GM23248 (cell line): ENCODE measurements around the gene CA12. TPM values are rescaled to one million over a fixed set of nuclear protein-coding genes. Genes with fewer than 3 reads are reported as not detected.

Experiments
- DNase-seq: peaks from one replicate; pipeline ENCODE4 v3.0.0-alpha.2; 2015
- H2AFZ ChIP-seq: fragments of 200-600 bp; sonication (generic); 2 replicates; pipeline ENCODE4 v1.6.1; 2016; ENCODE audit warnings: antibody characterized with exemption
- H3F3A ChIP-seq: fragments of 200-600 bp; sonication (generic); 2 replicates; pipeline ENCODE4 v1.6.1; 2016; ENCODE audit warnings: mild to moderate bottlenecking, antibody characterized with exemption, mixed run types; ENCODE audit not compliant: insufficient read depth
- H3K27ac ChIP-seq: fragments of 200-600 bp; sonication (generic); 2 replicates; pipeline ENCODE4 v1.5.1; 2016; ENCODE audit warnings: mild to moderate bottlenecking
- H3K27me3 ChIP-seq: fragments of 200-600 bp; sonication (generic); replicated peaks from 2 replicates; pipeline ENCODE4 v1.6.1; 2016; ENCODE audit warnings: mild to moderate bottlenecking; ENCODE audit not compliant: insufficient read depth
- H3K36me3 ChIP-seq: fragments of 200-600 bp; sonication (generic); 2 replicates; pipeline ENCODE4 v1.6.1; 2016; ENCODE audit warnings: low read depth, mild to moderate bottlenecking
- H3K4me1 ChIP-seq: fragments of 200-600 bp; sonication (generic); 2 replicates; pipeline ENCODE4 v1.6.1; 2016; ENCODE audit warnings: mild to moderate bottlenecking; ENCODE audit not compliant: insufficient read depth
- H3K4me2 ChIP-seq: fragments of 200-600 bp; sonication (generic); one replicate; pipeline ENCODE4 v1.6.1; 2016; ENCODE audit warnings: mild to moderate bottlenecking; ENCODE audit not compliant: unreplicated experiment
- H3K4me3 ChIP-seq: fragments of 200-600 bp; sonication (generic); 2 replicates; pipeline ENCODE4 v1.5.1; 2016; ENCODE audit warnings: mild to moderate bottlenecking
- H3K79me2 ChIP-seq: fragments of 200-600 bp; sonication (generic); 2 replicates; pipeline ENCODE4 v1.6.1; 2016; ENCODE audit warnings: mild to moderate bottlenecking; ENCODE audit not compliant: insufficient read depth
- H3K9ac ChIP-seq: fragments of 200-600 bp; sonication (generic); 2 replicates; pipeline ENCODE4 v1.6.1; 2016; ENCODE audit warnings: mild to moderate bottlenecking
- H3K9me2 ChIP-seq: fragments of 200-600 bp; sonication (generic); 2 replicates; pipeline ENCODE4 v1.6.1; 2016; ENCODE audit warnings: mixed run types, mild to moderate bottlenecking, moderate library complexity; ENCODE audit not compliant: insufficient read depth
- H3K9me3 ChIP-seq: fragments of 200-600 bp; sonication (generic); one replicate; pipeline ENCODE4 v1.6.1; 2017; ENCODE audit warnings: low read depth
- H4K20me1 ChIP-seq: fragments of 200-600 bp; sonication (generic); 2 replicates; pipeline ENCODE4 v1.6.0; 2016; ENCODE audit not compliant: insufficient read depth
- EZH2 ChIP-seq: fragments of 200-600 bp; sonication (generic); IDR thresholded peaks from 2 replicates; pipeline ENCODE4 v1.6.1; 2018; ENCODE audit warnings: antibody characterized with exemption, mild to moderate bottlenecking; ENCODE audit not compliant: insufficient read depth, poor library complexity, severe bottlenecking
- EZH2phosphoT487 ChIP-seq: fragments of 200-600 bp; sonication (generic); IDR thresholded peaks from 2 replicates; pipeline ENCODE4 v1.6.1; 2018; ENCODE audit warnings: antibody characterized with exemption, moderate library complexity, mild to moderate bottlenecking, low read depth; ENCODE audit not compliant: insufficient read depth
- WGBS, 2 experiments: methylation state at CpG; one replicate each; pipeline ENCODE4 v1.1.6; 2015 to 2017; ENCODE audit warnings: low lambda C conversion rate in 2 of 2, low coverage in 1 of 2; ENCODE audit errors: missing lambda C conversion rate in 2 of 2; 5-methylcytosine and 5-hydroxymethylcytosine counted together
- in situ Hi-C: fragments of 300-500 bp; cut with MboI; formaldehyde crosslinking; loops from 2 replicates; pipeline ENCODE4 v1.15.0; 2020
- polyA plus RNA-seq: library from polyadenylated mRNA; unstranded; fragments of >200 nt; fragmentation: Nextera tagmentation; extraction: Ambion mirVana; gene quantifications from 2 replicates; pipeline ENCODE4 v1.2.1, GENCODE V29; 2016
- total RNA-seq: library from RNA; depleted of rRNA; stranded (reverse); fragments of >200 nt; shearing (Covaris generic); gene quantifications from 2 replicates; pipeline ENCODE4 v1.2.3, GENCODE V29; 2014

Gene CA12
- total and polyA plus RNA-seq, 2 experiments from 2014 or later, result 41.8 to 42.1 TPM

DNA sequence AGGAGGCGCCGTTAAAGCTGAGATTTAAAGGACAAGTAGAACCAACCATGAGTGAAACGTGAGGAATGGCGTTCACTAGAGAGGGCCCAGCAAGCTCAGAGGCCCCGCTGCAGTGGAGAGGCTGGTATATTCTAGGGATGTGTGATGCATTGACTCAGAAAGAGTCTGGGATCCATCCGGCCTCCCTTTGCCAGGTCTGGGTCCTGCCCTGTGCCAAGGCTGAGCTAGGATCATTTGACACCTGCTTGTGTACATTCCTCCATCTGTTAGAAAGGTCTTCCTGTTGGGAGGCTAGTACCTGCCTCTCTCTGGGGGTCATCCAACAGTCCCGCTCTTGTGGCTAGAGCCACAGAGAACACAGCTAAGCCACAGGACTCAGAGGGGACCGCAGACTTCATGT is 28.4 kb downstream of the CA12 start:
- Histone ChIP-seq H3K9me2 (no peaks in the 10 kb centered on the region), H3K36me3 (no peaks in the 10 kb centered on the region), H3K4me2 (no peak overlapping the region), H3K9ac (no peak overlapping the region), H3K27me3 (no peaks in the 10 kb centered on the region), H3K79me2 (0 out of 2 replicates have a peak, but pooled peaks cover 10% of the 10 kb centered on the region), H2AFZ (no peak overlapping the region), H3K4me3 (no peak overlapping the region), H3K4me1 (peaks cover 11% of the 10 kb centered on the region), H3K9me3 (no peaks in the 10 kb centered on the region), H4K20me1 (no peaks in the 10 kb centered on the region), H3K27ac (no peak overlapping the region), H3F3A (peaks cover 9% of the 10 kb centered on the region)
- TF ChIP-seq EZH2, result no peak
- TF ChIP-seq EZH2phosphoT487, result no peak
- 80 to 83% methylated on average over 8 of the region's 8 CpGs for WGBS, 2 experiments
- DNase-seq, result no peak
- in situ Hi-C loops, result no loop called here

- H3K79me2 ChIP-seq, result 0 out of 2 replicates have a peak, but pooled peaks cover 10% of the 10 kb centered on the region
- H3K4me1 ChIP-seq, result peaks cover 14% of the 10 kb centered on the region
- H4K20me1 ChIP-seq, result no peaks in the 10 kb centered on the region
- 93% methylated on average over 4 of the region's 4 CpGs for WGBS, 2 experiments
- DNase-seq, result no peak
- H2AFZ ChIP-seq, result no peak overlapping the region
- H3K36me3 ChIP-seq, result no peaks in the 10 kb centered on the region
- no peaks in the 10 kb centered on the region for H3K9me2 ChIP-seq
- no peak overlapping the region for H3K4me2 ChIP-seq
- peaks cover 12% of the 10 kb centered on the region for H3F3A ChIP-seq
- no peak overlapping the region for H3K4me3 ChIP-seq
- no peaks in the 10 kb centered on the region for H3K27me3 ChIP-seq
- H3K9me3 ChIP-seq, result no peaks in the 10 kb centered on the region
- no peak for TF ChIP-seq EZH2
- TF ChIP-seq EZH2phosphoT487, result no peak
- H3K27ac ChIP-seq, result no peak overlapping the region
- H3K9ac ChIP-seq, result no peak overlapping the region
- in situ Hi-C loops, result no loop called here
These were observed 28.8 kb downstream of the CA12 start for GRCh38 chr15:63352808-63353207.

DNA sequence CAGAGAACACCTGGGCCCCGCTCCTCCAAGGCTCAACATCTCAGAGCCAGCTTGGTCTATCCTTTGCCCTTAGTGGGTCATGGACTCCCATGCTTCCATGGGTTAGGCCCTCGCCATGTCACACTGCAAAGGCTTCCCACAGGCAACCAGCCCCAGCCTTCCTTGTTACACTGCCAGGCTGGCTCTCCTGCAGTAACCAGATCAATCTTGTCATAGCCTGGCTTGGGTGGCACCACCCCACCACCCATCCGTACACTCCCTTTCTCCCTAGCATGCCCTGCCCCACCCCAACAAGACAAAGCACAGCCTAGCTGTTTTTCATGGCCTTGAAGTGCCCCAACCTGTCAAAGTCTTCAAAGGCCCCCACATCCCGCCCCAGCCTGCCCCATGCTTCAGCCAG is 30.5 kb downstream of the CA12 start:
- Histone ChIP-seq H3K27ac (no peak overlapping the region), H3K36me3 (no peaks in the 10 kb centered on the region), H3F3A (peaks cover 12% of the 10 kb centered on the region), H3K9me3 (no peaks in the 10 kb centered on the region), H3K27me3 (no peaks in the 10 kb centered on the region), H3K9me2 (no peaks in the 10 kb centered on the region), H4K20me1 (no peaks in the 10 kb centered on the region), H3K4me2 (no peak overlapping the region), H3K9ac (no peak overlapping the region), H3K4me3 (no peak overlapping the region), H2AFZ (no peak overlapping the region), H3K4me1 (peaks cover 14% of the 10 kb centered on the region), H3K79me2 (0 out of 2 replicates have a peak, but pooled peaks cover 10% of the 10 kb centered on the region)
- TF ChIP-seq EZH2phosphoT487 (no peak), EZH2 (no peak)
- in situ Hi-C loops, result no loop called here
- WGBS, 2 experiments, result 96 to 100% methylated on average over 4 of the region's 4 CpGs
- DNase-seq, result no peak

DNA sequence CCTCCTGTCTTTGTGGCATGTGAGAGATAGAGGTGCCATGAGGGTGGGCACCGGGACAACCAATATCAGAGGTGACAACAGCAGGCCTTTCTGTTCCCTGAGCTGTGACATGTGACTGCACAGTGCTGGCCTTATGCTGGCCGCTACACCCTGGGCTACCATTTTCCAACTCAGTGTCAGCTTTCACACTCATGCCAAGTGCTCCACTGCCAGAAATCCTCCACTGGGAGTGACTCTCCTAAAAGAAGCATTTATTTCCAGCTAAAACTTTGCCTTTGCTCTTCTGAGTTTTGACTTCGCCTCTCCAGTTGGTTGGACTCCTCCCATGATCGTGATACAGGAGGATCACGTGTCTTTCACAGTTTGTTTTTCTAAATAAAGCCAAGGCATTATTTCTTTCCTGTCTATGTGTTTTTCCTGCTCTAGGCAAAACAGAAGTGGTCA is 31.4 kb downstream of the CA12 start:
- DNase-seq, result peak; percentile 20
- H3K9ac ChIP-seq, result no peak overlapping the region
- H3F3A ChIP-seq, result peaks cover 12% of the 10 kb centered on the region
- H3K4me3 ChIP-seq, result no peak overlapping the region
- no peaks in the 10 kb centered on the region for H3K27me3 ChIP-seq
- no peaks in the 10 kb centered on the region for H3K36me3 ChIP-seq
- H3K4me1 ChIP-seq, result peaks cover 16% of the 10 kb centered on the region
- TF ChIP-seq EZH2 (no peak), EZH2phosphoT487 (no peak)
- WGBS, 2 experiments, result 40 to 41% methylated on average over 5 of the region's 5 CpGs
- no peak overlapping the region for H2AFZ ChIP-seq
- in situ Hi-C loops, result no loop called here
- peak overlapping the region; percentile 12 for H3K4me2 ChIP-seq
- H3K9me3 ChIP-seq, result no peaks in the 10 kb centered on the region
- 0 out of 2 replicates have a peak, but pooled peaks cover 10% of the 10 kb centered on the region for H3K79me2 ChIP-seq
- no peaks in the 10 kb centered on the region for H3K9me2 ChIP-seq
- H4K20me1 ChIP-seq, result no peaks in the 10 kb centered on the region
- no peak overlapping the region for H3K27ac ChIP-seq

GRCh38 chr15:63349621-63350020 is 32.0 kb downstream of the CA12 start:
- Histone ChIP-seq H3K9me3 (no peaks in the 10 kb centered on the region), H3K79me2 (0 out of 2 replicates have a peak, but pooled peaks cover 10% of the 10 kb centered on the region), H2AFZ (no peak overlapping the region), H3K27ac (no peak overlapping the region), H3K4me3 (no peak overlapping the region), H3K4me1 (peaks cover 21% of the 10 kb centered on the region), H3K9me2 (no peaks in the 10 kb centered on the region), H4K20me1 (no peaks in the 10 kb centered on the region), H3K9ac (no peak overlapping the region), H3K4me2 (no peak overlapping the region), H3F3A (peaks cover 12% of the 10 kb centered on the region), H3K36me3 (no peaks in the 10 kb centered on the region), H3K27me3 (no peaks in the 10 kb centered on the region)
- WGBS, 2 experiments, result 96 to 97% methylated on average over 5 of the region's 5 CpGs
- TF ChIP-seq EZH2phosphoT487 (no peak), EZH2 (no peak)
- DNase-seq, result no peak
- in situ Hi-C loops, result no loop called here
